HFFc6 (cell line): Measurements from ENCODE around the gene HES4. TPM values are rescaled to one million over a fixed set of nuclear protein-coding genes. Genes with fewer than 3 reads are reported as not detected.

ENCODE experiments used
- DNase-seq: peaks from one replicate; pipeline ENCODE4 v3.0.0-alpha.2; 2018
- H3K27ac Mint-ChIP-seq: 2 replicates; pipeline ENCODE4 v1.8.0; 2020; ENCODE audit warnings: mild to moderate bottlenecking, mixed read lengths
- H3K27me3 Mint-ChIP-seq: 2 replicates; pipeline ENCODE4 v1.8.0; 2021; ENCODE audit warnings: mild to moderate bottlenecking, moderate library complexity, mixed read lengths; ENCODE audit not compliant: insufficient read depth
- H3K36me3 Mint-ChIP-seq: 2 replicates; pipeline ENCODE4 v1.8.0; 2021; ENCODE audit warnings: low read depth, mixed read lengths
- H3K4me1 Mint-ChIP-seq: 2 replicates; pipeline ENCODE4 v1.8.0; 2020; ENCODE audit warnings: low read depth, mixed read lengths
- H3K4me3 Mint-ChIP-seq: 2 replicates; pipeline ENCODE4 v1.8.0; 2020; ENCODE audit warnings: mild to moderate bottlenecking, moderate library complexity, mixed read lengths
- H3K9me3 Mint-ChIP-seq: 2 replicates; pipeline ENCODE4 v1.8.0; 2020; ENCODE audit warnings: mild to moderate bottlenecking, mixed read lengths
- CTCF ChIP-seq: fragments of 200-600 bp; sonication (generic); IDR thresholded peaks from 2 replicates; pipeline ENCODE4 v1.5.0; 2021; ENCODE audit warnings: antibody characterized with exemption, mild to moderate bottlenecking
- total RNA-seq, 6 experiments: library from RNA; stranded (reverse); fragmentation: NEBNext Ultra II Directional; extraction: Animal tissue kit (Norgen Biotek cat#: 25700); gene quantifications; 2 replicates in 1 of 6; 3 replicates in 5 of 6; pipeline ENCODE4 v1.2.3, GENCODE V29; 2021

Gene HES4
- total RNA-seq, 6 experiments from 2014 or later, result 14.1 to 17.4 (median 15.6) TPM

GRCh38 chr1:965526-966134 is 34.3 kb downstream of the HES4 start:
- DNase-seq, result no peak
- Mint-ChIP-seq H3K4me1 (no peaks in the 10 kb centered on the region), H3K27me3 (no peaks in the 10 kb centered on the region), H3K36me3 (no peaks in the 10 kb centered on the region; the same call in 1 of the 2 replicates), H3K27ac (peak overlapping the region; percentile 40; the same call in 1 of the 2 replicates), H3K9me3 (no peaks in the 10 kb centered on the region), H3K4me3 (peak overlapping the region; percentile 28; the same call in 1 of the 2 replicates)
- TF ChIP-seq CTCF, result no peak

- H3K4me3 Mint-ChIP-seq, result no peak overlapping the region
- no peaks in the 10 kb centered on the region for H3K9me3 Mint-ChIP-seq
- H3K27ac Mint-ChIP-seq, result no peak overlapping the region
- H3K27me3 Mint-ChIP-seq, result no peaks in the 10 kb centered on the region
- no peak for DNase-seq
- H3K36me3 Mint-ChIP-seq, result no peaks in the 10 kb centered on the region; the same call in 1 of the 2 replicates
- H3K4me1 Mint-ChIP-seq, result no peaks in the 10 kb centered on the region
- TF ChIP-seq CTCF, result no peak
Observed at GRCh38 chr1:964691-965525, 35.0 kb downstream of the HES4 start.

GRCh38 chr1:963746-964525 is 36.0 kb downstream of the HES4 start:
- Mint-ChIP-seq H3K36me3 (no peaks in the 10 kb centered on the region; the same call in 1 of the 2 replicates), H3K27ac (no peak overlapping the region), H3K9me3 (no peaks in the 10 kb centered on the region), H3K27me3 (no peaks in the 10 kb centered on the region), H3K4me3 (no peak overlapping the region), H3K4me1 (no peaks in the 10 kb centered on the region)
- DNase-seq, result no peak
- TF ChIP-seq CTCF, result no peak

GRCh38 chr1:963301-963651 is 36.6 kb downstream of the HES4 start:
- Mint-ChIP-seq H3K27me3 (no peaks in the 10 kb centered on the region), H3K4me1 (peaks cover 5% of the 10 kb centered on the region), H3K9me3 (no peaks in the 10 kb centered on the region), H3K4me3 (no peak overlapping the region), H3K36me3 (peaks cover 4% of the 10 kb centered on the region), H3K27ac (no peak overlapping the region)
- no peak for TF ChIP-seq CTCF
- DNase-seq, result no peak

- Mint-ChIP-seq H3K27me3 (no peaks in the 10 kb centered on the region), H3K4me1 (peaks cover 11% of the 10 kb centered on the region), H3K27ac (no peak overlapping the region), H3K9me3 (no peaks in the 10 kb centered on the region), H3K36me3 (peaks cover 7% of the 10 kb centered on the region), H3K4me3 (no peak overlapping the region)
- no peak for DNase-seq
- no peak for TF ChIP-seq CTCF
Observed at GRCh38 chr1:962381-963300, 37.3 kb downstream of the HES4 start.
